GM21786 (cell line): ENCODE measurements around the gene SLCO1A2.

Experiments used
- ATAC-seq: cut with Tn5 transposase; IDR thresholded peaks from one replicate; pipeline ENCODE4 v1.9.1; 2021; ENCODE audit not compliant: unreplicated experiment

SLCO1A2 gene

DNA sequence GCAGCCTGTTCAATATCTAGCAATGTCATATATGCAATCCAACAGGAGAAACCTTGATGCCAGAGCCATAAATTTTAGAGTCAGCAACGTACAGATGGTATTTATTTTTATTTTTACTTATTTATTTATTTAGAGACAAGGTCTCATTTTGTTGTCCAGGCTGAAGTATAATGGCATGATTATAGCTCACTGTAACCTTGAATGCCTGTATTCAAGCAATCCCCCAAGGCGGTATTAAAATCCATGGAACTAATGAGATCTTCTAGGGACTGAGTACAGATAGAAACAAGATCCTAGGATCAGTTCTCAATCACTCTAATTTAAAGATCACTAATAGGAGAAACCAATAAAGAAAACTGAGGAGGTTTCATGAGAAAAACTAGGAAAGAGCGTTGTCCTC is 114.5 kb downstream of the SLCO1A2 start:
- ATAC-seq = no peak

DNA sequence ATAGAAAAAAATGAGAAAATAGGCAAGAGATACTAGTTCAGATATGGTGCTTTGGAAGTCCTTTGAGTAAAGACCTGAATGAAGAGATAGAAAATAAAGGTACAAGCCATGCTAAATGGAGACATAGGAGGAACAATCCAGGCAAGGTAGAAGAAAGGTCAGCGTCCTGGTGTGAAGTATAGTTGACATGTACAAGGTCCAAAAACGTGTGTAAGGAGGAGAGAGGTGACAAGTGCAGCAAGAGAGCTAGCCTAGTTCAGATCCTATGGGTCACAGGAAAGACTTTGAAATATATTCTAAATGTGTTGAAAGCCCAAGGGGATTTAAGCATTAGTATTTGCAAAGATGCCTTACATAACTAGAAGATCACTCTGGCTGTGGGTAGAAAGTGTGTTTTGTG is 115.5 kb downstream of the SLCO1A2 start:
- ATAC-seq = no peak
